ENCODE results near the gene RBP3.

DNA sequence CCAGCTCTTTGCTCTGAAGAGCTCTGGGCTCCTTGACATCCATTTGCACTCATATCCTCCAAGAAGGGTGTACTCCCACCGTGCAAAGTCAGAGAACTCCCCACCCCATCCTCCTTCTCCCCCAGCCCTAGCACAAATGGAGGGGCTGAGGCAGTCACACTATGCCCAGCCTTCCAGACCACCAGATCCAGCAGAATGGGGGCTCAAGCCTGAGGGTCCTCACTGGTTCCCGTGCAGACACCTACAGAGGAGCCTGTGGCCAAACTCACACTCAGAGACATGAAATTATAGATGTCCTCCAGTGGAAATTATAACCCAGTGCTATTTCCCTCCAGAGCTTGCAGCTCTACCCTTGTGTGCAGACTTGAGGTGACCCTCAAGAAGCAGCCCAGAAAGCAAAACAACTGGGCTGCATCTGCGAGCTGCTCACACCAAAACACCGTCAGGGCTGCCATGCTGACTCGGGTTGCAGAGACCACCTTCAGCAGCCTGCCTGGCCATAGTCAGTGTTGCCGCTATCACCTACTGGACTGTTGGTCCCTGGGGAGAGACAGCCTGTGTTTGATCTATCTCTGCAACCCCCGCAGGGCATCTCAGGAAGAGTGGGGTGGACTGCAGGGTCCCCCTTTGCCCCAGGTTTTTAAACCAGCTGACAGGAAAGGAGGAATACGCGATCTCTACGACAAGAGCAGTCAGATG, 28.5 kb downstream of the RBP3 start:
- no peak for TF ChIP-seq POLR2AphosphoS5 (IDR thresholded peaks at IDR 0.05)
- TF ChIP-seq POLR2A (IDR thresholded peaks at IDR 0.05) = no peak

All from sigmoid colon (tissue), 4 donors.